Astrocyte (in vitro differentiated cells and primary cell): ENCODE results near the gene EXOC5.

Experiments
- EZH2 ChIP-seq: IDR thresholded peaks from 2 replicates; pipeline ENCODE4 v1.6.1; 2012; ENCODE audit warnings: mild to moderate bottlenecking, low read length, inconsistent platforms; ENCODE audit not compliant: insufficient read depth
- TF ChIP-seq, protein P1 (sequence below): IDR thresholded peaks from 2 replicates; pipeline ENCODE4 v1.5.1; 2011; ENCODE audit warnings: low read depth, mild to moderate bottlenecking, inconsistent platforms, low read length, moderate library complexity; ENCODE audit not compliant: insufficient read depth

DNA sequence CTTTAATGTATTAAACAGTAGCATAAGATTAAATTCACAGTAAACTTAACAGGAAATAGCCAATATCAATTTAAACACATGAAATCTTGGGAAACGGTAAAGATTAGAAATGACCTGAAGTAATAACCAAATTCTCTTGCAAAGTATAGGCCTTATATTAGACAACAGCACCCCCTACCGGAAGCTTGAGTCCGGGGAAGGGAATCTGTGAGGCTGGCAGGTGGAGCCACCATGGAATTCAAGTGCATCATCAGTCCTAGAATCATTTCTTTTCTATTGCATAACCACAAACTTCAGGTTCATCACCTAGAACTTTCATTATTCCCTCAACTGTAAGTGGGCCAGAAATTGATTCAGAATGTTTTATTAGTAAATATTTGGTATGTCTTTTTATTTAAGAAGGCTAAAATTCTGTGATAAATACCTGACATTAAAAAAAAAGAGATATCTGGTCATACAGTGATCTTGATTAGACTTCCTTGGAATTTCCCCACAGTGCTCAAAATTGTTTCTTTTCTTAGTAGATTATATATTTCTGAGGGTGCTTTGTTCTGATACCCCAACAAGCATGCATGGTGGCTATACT, 48.6 kb upstream of the EXOC5 start:
- no peak for TF ChIP-seq EZH2
- TF ChIP-seq, protein P1, sequence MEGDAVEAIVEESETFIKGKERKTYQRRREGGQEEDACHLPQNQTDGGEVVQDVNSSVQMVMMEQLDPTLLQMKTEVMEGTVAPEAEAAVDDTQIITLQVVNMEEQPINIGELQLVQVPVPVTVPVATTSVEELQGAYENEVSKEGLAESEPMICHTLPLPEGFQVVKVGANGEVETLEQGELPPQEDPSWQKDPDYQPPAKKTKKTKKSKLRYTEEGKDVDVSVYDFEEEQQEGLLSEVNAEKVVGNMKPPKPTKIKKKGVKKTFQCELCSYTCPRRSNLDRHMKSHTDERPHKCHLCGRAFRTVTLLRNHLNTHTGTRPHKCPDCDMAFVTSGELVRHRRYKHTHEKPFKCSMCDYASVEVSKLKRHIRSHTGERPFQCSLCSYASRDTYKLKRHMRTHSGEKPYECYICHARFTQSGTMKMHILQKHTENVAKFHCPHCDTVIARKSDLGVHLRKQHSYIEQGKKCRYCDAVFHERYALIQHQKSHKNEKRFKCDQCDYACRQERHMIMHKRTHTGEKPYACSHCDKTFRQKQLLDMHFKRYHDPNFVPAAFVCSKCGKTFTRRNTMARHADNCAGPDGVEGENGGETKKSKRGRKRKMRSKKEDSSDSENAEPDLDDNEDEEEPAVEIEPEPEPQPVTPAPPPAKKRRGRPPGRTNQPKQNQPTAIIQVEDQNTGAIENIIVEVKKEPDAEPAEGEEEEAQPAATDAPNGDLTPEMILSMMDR, result peak; percentile 94
